DND-41 (cell line): Measurements from ENCODE around the gene VIL1.

Experiments used
- ATAC-seq: fragments of 200-7000 bp; cut with Tn5 transposase; 3 replicates; pipeline ENCODE4 v1.9.1; 2021; ENCODE audit warnings: low read depth; ENCODE audit not compliant: insufficient read depth
- DNase-seq: peaks from one replicate; pipeline ENCODE4 v3.0.0-alpha.2; 2020
- H2AFZ ChIP-seq: 2 replicates; pipeline ENCODE4 v1.6.0; 2012; ENCODE audit warnings: low read depth, low read length
- H3K27ac ChIP-seq: 2 replicates; pipeline ENCODE4 v1.5.1; 2012; ENCODE audit warnings: low read length, inconsistent platforms
- H3K27me3 ChIP-seq: fragments of 200-600 bp; sonication (generic); 2 replicates; pipeline ENCODE4 v1.6.0; 2012; ENCODE audit warnings: low read length, mild to moderate bottlenecking, inconsistent platforms; ENCODE audit not compliant: insufficient read depth, poor library complexity
- H3K36me3 ChIP-seq: 2 replicates; pipeline ENCODE4 v1.5.1; 2012; ENCODE audit warnings: low read length, inconsistent platforms; ENCODE audit not compliant: insufficient read depth
- H3K4me1 ChIP-seq: 2 replicates; pipeline ENCODE4 v1.5.1; 2012; ENCODE audit warnings: mild to moderate bottlenecking, low read length; ENCODE audit not compliant: insufficient read depth
- H3K4me2 ChIP-seq: 2 replicates; pipeline ENCODE4 v1.6.0; 2012; ENCODE audit warnings: mild to moderate bottlenecking, moderate library complexity, low read length, inconsistent platforms; ENCODE audit not compliant: insufficient read depth
- H3K4me3 ChIP-seq, 2 experiments: fragments of 200-600 bp in 1 of 2; shearing (Covaris generic) in 1 of 2; 2 replicates each; pipeline ENCODE4 v1.5.1; 2012 to 2016; ENCODE audit warnings: inconsistent platforms in 2 of 2, low read length in 2 of 2, mild to moderate bottlenecking in 2 of 2, low read depth in 1 of 2, moderate library complexity in 1 of 2
- H3K79me2 ChIP-seq: 2 replicates; pipeline ENCODE4 v1.6.0; 2012; ENCODE audit warnings: low read length, inconsistent platforms; ENCODE audit not compliant: insufficient read depth
- H3K9ac ChIP-seq: 2 replicates; pipeline ENCODE4 v1.6.0; 2012; ENCODE audit warnings: low read depth, mild to moderate bottlenecking, inconsistent platforms, low read length, moderate library complexity
- H3K9me3 ChIP-seq: 2 replicates; pipeline ENCODE4 v1.5.1; 2012; ENCODE audit warnings: low read length, moderate library complexity, mild to moderate bottlenecking, inconsistent platforms; ENCODE audit not compliant: insufficient read depth, severe bottlenecking
- H4K20me1 ChIP-seq: 2 replicates; pipeline ENCODE4 v1.6.0; 2012; ENCODE audit warnings: low read length; ENCODE audit not compliant: insufficient read depth
- EZH2 ChIP-seq: IDR thresholded peaks from 3 replicates; pipeline ENCODE4 v1.6.1; 2012; ENCODE audit warnings: borderline replicate concordance, low read depth, mild to moderate bottlenecking, moderate library complexity, low read length, inconsistent platforms; ENCODE audit not compliant: severe bottlenecking
- TF ChIP-seq, protein P1 (sequence below): IDR thresholded peaks from 2 replicates; pipeline ENCODE4 v1.5.1; 2012; ENCODE audit warnings: borderline replicate concordance, low read length, moderate library complexity, mild to moderate bottlenecking; ENCODE audit not compliant: poor library complexity, severe bottlenecking; ENCODE audit errors: extremely low read depth

Gene VIL1

DNA sequence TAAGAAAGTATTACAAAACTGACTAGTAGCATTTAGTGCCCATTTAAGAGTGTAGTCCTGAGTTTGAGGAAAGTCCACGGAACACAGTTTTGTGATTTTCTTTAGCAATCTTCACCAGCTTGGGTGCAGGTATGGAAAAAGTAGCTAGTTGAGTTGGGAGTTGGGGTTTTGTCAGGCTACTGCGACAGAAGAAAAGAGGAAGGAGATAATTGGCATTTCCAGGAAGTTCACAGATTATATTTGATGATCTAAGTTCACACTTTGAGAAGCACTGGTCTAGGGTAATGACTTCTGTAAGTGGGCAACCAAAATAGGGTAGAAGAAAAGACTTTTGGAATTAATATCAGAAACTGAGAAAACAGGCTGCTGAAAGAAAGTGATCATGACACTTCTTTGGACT is 52.1 kb downstream of the VIL1 start:
- Histone ChIP-seq H4K20me1 (no peaks in the 10 kb centered on the region), H3K4me2 (no peak overlapping the region), H3K9me3 (no peaks in the 10 kb centered on the region), H3K36me3 (peaks cover 72% of the 10 kb centered on the region), H3K27ac (no peak overlapping the region), H3K4me3 (no peak overlapping the region), H3K79me2 (no peaks in the 10 kb centered on the region), H3K4me1 (no peaks in the 10 kb centered on the region), H2AFZ (no peak overlapping the region), H3K27me3 (no peaks in the 10 kb centered on the region), H3K9ac (no peak overlapping the region)
- no peak for TF ChIP-seq EZH2
- TF ChIP-seq, protein P1, sequence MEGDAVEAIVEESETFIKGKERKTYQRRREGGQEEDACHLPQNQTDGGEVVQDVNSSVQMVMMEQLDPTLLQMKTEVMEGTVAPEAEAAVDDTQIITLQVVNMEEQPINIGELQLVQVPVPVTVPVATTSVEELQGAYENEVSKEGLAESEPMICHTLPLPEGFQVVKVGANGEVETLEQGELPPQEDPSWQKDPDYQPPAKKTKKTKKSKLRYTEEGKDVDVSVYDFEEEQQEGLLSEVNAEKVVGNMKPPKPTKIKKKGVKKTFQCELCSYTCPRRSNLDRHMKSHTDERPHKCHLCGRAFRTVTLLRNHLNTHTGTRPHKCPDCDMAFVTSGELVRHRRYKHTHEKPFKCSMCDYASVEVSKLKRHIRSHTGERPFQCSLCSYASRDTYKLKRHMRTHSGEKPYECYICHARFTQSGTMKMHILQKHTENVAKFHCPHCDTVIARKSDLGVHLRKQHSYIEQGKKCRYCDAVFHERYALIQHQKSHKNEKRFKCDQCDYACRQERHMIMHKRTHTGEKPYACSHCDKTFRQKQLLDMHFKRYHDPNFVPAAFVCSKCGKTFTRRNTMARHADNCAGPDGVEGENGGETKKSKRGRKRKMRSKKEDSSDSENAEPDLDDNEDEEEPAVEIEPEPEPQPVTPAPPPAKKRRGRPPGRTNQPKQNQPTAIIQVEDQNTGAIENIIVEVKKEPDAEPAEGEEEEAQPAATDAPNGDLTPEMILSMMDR: no peak
- DNase-seq (no peak), ATAC-seq (no peak)

DNA sequence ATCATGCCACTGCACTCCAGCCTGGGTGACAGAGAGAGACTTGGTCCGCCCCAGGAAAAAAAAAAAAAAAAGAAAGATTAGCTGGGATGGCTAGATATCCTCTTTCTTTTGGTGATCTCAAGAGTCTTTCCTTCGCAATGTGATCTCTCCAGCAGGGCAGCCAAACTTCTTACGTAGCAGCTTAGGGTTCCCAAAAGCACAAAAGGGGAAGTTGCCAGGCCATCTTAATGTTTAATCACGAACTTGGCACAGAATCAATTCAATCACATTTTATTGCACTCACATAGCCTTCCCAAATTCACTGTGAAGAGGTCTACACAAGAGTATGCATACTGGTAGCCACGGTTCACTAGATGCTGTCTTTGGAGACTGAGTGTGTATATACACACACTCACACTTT is 53.1 kb downstream of the VIL1 start:
- TF ChIP-seq, protein P1: no peak
- no peak for TF ChIP-seq EZH2
- no peak overlapping the region for H2AFZ ChIP-seq
- H3K36me3 ChIP-seq: peaks cover 74% of the 10 kb centered on the region

DNA sequence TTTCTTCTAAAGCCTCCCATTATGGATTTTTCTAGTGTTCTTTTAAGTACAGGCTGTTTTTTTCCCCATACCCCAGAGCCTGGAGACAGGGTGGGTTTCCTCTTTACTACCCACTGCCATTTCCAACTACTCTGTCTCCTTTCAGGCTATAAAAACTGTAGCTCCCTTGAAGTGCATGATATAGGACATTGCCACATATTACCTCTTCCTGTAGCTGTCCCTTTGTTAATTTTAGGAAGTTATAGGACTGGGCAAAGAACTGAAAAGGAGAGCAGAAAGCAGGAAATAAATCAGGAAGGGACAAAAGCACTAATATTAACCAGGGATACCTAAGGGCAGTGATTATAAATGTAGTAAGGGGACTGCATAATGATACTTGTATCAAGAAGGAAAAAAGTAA is 54.1 kb downstream of the VIL1 start:
- Histone ChIP-seq H3K27ac (no peak overlapping the region), H3K4me1 (no peaks in the 10 kb centered on the region), H2AFZ (no peak overlapping the region), H3K36me3 (peaks cover 83% of the 10 kb centered on the region), H3K9me3 (no peaks in the 10 kb centered on the region), H3K9ac (no peak overlapping the region), H3K4me2 (no peak overlapping the region), H3K4me3 (no peak overlapping the region), H3K27me3 (no peaks in the 10 kb centered on the region), H4K20me1 (no peaks in the 10 kb centered on the region), H3K79me2 (no peaks in the 10 kb centered on the region)
- TF ChIP-seq, protein P1: no peak
- TF ChIP-seq EZH2: no peak
- DNase-seq (no peak), ATAC-seq (no peak)

More for the DNA sequence above, 53.1 kb downstream of the VIL1 start:
- Histone ChIP-seq H3K4me1 (no peaks in the 10 kb centered on the region), H3K27ac (no peak overlapping the region), H3K9me3 (no peaks in the 10 kb centered on the region), H3K79me2 (no peaks in the 10 kb centered on the region), H3K9ac (no peak overlapping the region), H3K4me3 (no peak overlapping the region), H3K27me3 (no peaks in the 10 kb centered on the region), H3K4me2 (no peak overlapping the region), H4K20me1 (no peaks in the 10 kb centered on the region)
- no peak for ATAC-seq
- no peak for DNase-seq

DNA sequence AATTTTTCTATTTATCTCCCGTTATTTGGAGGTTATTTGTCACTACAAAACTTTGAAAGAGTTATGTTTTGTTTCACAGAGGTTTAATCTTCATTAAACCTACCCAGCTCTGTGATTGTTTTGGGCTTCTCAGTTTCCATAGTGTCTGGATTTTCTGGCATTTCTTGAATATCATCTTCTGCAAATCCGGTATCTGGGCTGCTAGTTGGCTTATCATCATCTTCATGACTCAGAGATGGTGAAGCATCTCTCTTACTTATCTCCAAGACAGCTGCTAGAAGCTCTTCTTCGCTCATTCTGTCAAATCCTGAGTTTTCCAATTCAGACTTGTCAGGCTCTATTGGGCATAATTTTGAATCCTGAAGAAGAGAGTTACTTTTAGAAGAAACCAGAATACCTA is 55.6 kb downstream of the VIL1 start:
- no peak for TF ChIP-seq EZH2
- TF ChIP-seq, protein P1: no peak
- no peaks in the 10 kb centered on the region for H3K79me2 ChIP-seq
- no peaks in the 10 kb centered on the region for H3K9me3 ChIP-seq
- no peak overlapping the region for H3K9ac ChIP-seq
- H4K20me1 ChIP-seq: no peaks in the 10 kb centered on the region
- no peak overlapping the region for H3K4me3 ChIP-seq
- no peak for ATAC-seq
- H3K4me2 ChIP-seq: no peak overlapping the region
- no peaks in the 10 kb centered on the region for H3K27me3 ChIP-seq
- no peak overlapping the region for H2AFZ ChIP-seq
- no peaks in the 10 kb centered on the region for H3K4me1 ChIP-seq
- no peak for DNase-seq
- H3K36me3 ChIP-seq: peaks cover 86% of the 10 kb centered on the region
- H3K27ac ChIP-seq: no peak overlapping the region
